ENCODE measurements around the gene TIPIN. TPM values are rescaled to one million over a fixed set of nuclear protein-coding genes. Genes with fewer than 3 reads are reported as not detected.

The TIPIN gene
- total RNA-seq, 4 donors from 2014 or later = 2.9 to 5.3 (median 3.8) TPM

- H3K4me3 ChIP-seq = no peak overlapping the region
- H3K27ac ChIP-seq (replicated peaks in 1 of 4) = no peak overlapping the region
- TF ChIP-seq POLR2AphosphoS5 (IDR thresholded peaks at IDR 0.05) = no peak
- no peak for TF ChIP-seq EP300 (IDR thresholded peaks at IDR 0.05)
- TF ChIP-seq POLR2A (IDR thresholded peaks at IDR 0.05; ENCODE audit: low read depth) = no peak
- TF ChIP-seq CTCF (IDR thresholded peaks at IDR 0.05) = no peak
- no peaks in the 10 kb centered on the region for H3K27me3 ChIP-seq
- intact Hi-C loops (cut with DNase I) = no loop called here
- H3K36me3 ChIP-seq = no peaks in the 10 kb centered on the region
- H3K9me3 ChIP-seq = no peaks in the 10 kb centered on the region
- DNase-seq (ENCODE audit: extremely low spot score) = no peak
- 97% methylated on average over 3 of the region's 3 CpGs for WGBS
- peaks cover 20 to 51% (median 34%) of the 10 kb centered on the region in 4 donors for H3K4me1 ChIP-seq
Measured at GRCh38 chr15:66290007-66290406, 66.5 kb downstream of the TIPIN start.

- H3K4me3 ChIP-seq = no peak overlapping the region
- H3K9me3 ChIP-seq = no peaks in the 10 kb centered on the region
- peaks cover 9 to 40% (median 24%) of the 10 kb centered on the region in 4 donors for H3K4me1 ChIP-seq
- no peaks in the 10 kb centered on the region for H3K36me3 ChIP-seq
- TF ChIP-seq EP300 (IDR thresholded peaks at IDR 0.05) = no peak
- no peak for TF ChIP-seq CTCF (IDR thresholded peaks at IDR 0.05)
- TF ChIP-seq POLR2A (IDR thresholded peaks at IDR 0.05; ENCODE audit: low read depth) = no peak
- TF ChIP-seq POLR2AphosphoS5 (IDR thresholded peaks at IDR 0.05) = no peak
- 39% methylated on average over 6 of the region's 6 CpGs for WGBS
- intact Hi-C loops (cut with DNase I) = loop anchor here (5.0 kb wide), 2 partner anchors 36 to 306 kb away; partner anchors contain the start of gene MEGF11
- no peak overlapping the region for H3K27ac ChIP-seq (replicated peaks in 1 of 4)
- no peaks in the 10 kb centered on the region for H3K27me3 ChIP-seq
- DNase-seq (ENCODE audit: extremely low spot score) = no peak
Measured at GRCh38 chr15:66288551-66289185, 67.8 kb downstream of the TIPIN start.

DNA sequence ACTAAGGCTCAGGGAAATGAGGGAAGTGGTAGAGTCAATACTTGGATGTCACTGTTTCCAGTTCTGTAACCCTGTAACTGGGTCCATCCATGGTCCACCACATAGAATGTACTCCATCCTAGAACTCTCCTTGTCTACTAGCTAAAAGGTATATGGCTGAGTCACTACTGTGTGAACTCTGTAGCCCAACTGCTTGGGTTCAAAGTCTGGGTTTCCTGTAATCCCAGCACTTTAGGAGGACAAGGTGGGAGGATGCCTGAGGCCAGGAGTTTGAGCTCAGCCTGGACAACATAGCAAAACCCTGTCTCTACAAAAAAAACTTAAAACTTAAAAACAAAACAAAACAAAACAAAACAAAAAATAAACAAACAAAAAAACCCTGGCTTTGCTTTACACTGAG is 68.4 kb downstream of the TIPIN start:
- Histone ChIP-seq H3K9me3 (no peaks in the 10 kb centered on the region), H3K4me3 (no peak overlapping the region), H3K27me3 (no peaks in the 10 kb centered on the region), H3K36me3 (no peaks in the 10 kb centered on the region), H3K4me1 (peaks cover 9 to 40% (median 24%) of the 10 kb centered on the region in 4 donors), H3K27ac (replicated peaks in 1 of 4) (no peak overlapping the region)
- no peak for TF ChIP-seq POLR2A (IDR thresholded peaks at IDR 0.05; ENCODE audit: low read depth)
- TF ChIP-seq POLR2AphosphoS5 (IDR thresholded peaks at IDR 0.05) = no peak
- no peak for TF ChIP-seq CTCF (IDR thresholded peaks at IDR 0.05)
- no peak for TF ChIP-seq EP300 (IDR thresholded peaks at IDR 0.05)
- intact Hi-C loops (cut with DNase I) = loop anchor here (5.0 kb wide), 2 partner anchors 36 to 306 kb away; partner anchors contain the start of gene MEGF11
- no peak for DNase-seq (ENCODE audit: extremely low spot score)

GRCh38 chr15:66287461-66288057 is 68.9 kb downstream of the TIPIN start:
- Histone ChIP-seq H3K36me3 (no peaks in the 10 kb centered on the region), H3K9me3 (no peaks in the 10 kb centered on the region), H3K4me3 (no peak overlapping the region), H3K4me1 (peaks cover 5 to 36% (median 19%) of the 10 kb centered on the region in 4 donors), H3K27ac (replicated peaks in 1 of 4) (no peak overlapping the region), H3K27me3 (no peaks in the 10 kb centered on the region)
- TF ChIP-seq POLR2AphosphoS5 (IDR thresholded peaks at IDR 0.05) (no peak), EP300 (IDR thresholded peaks at IDR 0.05) (no peak), POLR2A (IDR thresholded peaks at IDR 0.05; ENCODE audit: low read depth) (no peak), CTCF (IDR thresholded peaks at IDR 0.05) (peak; percentile 42 to 62 (median 44))
- WGBS = 12% methylated on average over 6 of the region's 6 CpGs
- DNase-seq (ENCODE audit: extremely low spot score) = no peak
- intact Hi-C loops (cut with DNase I) = loop anchor here (5.0 kb wide), 2 partner anchors 35 to 305 kb away; partner anchors contain the start of gene MEGF11

Small RNA genes lying within 50 kb of the gene (small RNA-seq; reads per million reads assigned to genes)
- gene RF00019 (0 reads per million in 3 donors), gene SCARNA14 (4.7 to 8.0 (median 7.4) reads per million in 3 donors)

Other genes starting within 250 kb of the TIPIN start
- gene MEGF11, start 102.9 kb downstream of the TIPIN start, total RNA-seq = under 1 TPM in 2 of 4 donors, not detected in 2; 0.23 to 0.33 TPM
- 10 to 100 TPM; 33.3 to 47.9 (median 34.8) TPM for gene DIS3L, start 63.1 kb downstream of the TIPIN start, total RNA-seq
- gene MAP2K1, start 30.2 kb upstream of the TIPIN start, total RNA-seq = 10 to 100 TPM; 29.5 to 37.6 (median 35.9) TPM
- gene SNAPC5, start 141.1 kb upstream of the TIPIN start, total RNA-seq = 10 to 100 TPM; 23.3 to 44.9 (median 34.7) TPM
- 1,000 to 10,000 TPM; 2,782 to 4,577 (median 3,551) TPM for gene RPL4, start 148.2 kb upstream of the TIPIN start, total RNA-seq
- 1 to 10 TPM; 2.1 to 3.3 (median 2.4) TPM for gene ZWILCH, start 148.6 kb upstream of the TIPIN start, total RNA-seq
- gene LCTL, start 209.3 kb upstream of the TIPIN start, total RNA-seq = not detected

Measured in esophagus muscularis mucosa (tissue), 4 donors.